ENCODE data around the gene CMIP.

CMIP gene

GRCh38 chr16:81696961-81697615 lies 252.5 kb downstream of the CMIP start:
- H3K4me3 ChIP-seq (ENCODE audit: low read depth in 1 of 2, low read length in 1 of 2), result no peak overlapping the region
- no peaks in the 10 kb centered on the region for H3K4me1 ChIP-seq (ENCODE audit: control insufficient read depth in 1 of 2, insufficient read depth in 1 of 2, low read depth in 1 of 2, low read length in 1 of 2)
- H3K9me3 ChIP-seq, result no peaks in the 10 kb centered on the region
- peaks cover 100% of the 10 kb centered on the region for H3K36me3 ChIP-seq
- H3K27me3 ChIP-seq, result no peaks in the 10 kb centered on the region
- no peak overlapping the region for H3K27ac ChIP-seq
- no peak for TF ChIP-seq CTCF (IDR thresholded peaks at IDR 0.05)

- Histone ChIP-seq H3K36me3 (peaks cover 100% of the 10 kb centered on the region), H3K27me3 (no peaks in the 10 kb centered on the region), H3K9me3 (no peaks in the 10 kb centered on the region), H3K27ac (no peak overlapping the region), H3K4me1 (ENCODE audit: control insufficient read depth in 1 of 2, insufficient read depth in 1 of 2, low read depth in 1 of 2, low read length in 1 of 2) (no peaks in the 10 kb centered on the region), H3K4me3 (ENCODE audit: low read depth in 1 of 2, low read length in 1 of 2) (no peak overlapping the region)
- TF ChIP-seq CTCF (IDR thresholded peaks at IDR 0.05), result no peak
Observed at GRCh38 chr16:81697616-81698309, 253.2 kb downstream of the CMIP start.

GRCh38 chr16:81698310-81698641 lies 253.7 kb downstream of the CMIP start:
- Histone ChIP-seq H3K36me3 (peaks cover 100% of the 10 kb centered on the region), H3K27ac (no peak overlapping the region), H3K4me1 (ENCODE audit: control insufficient read depth in 1 of 2, insufficient read depth in 1 of 2, low read depth in 1 of 2, low read length in 1 of 2) (no peaks in the 10 kb centered on the region), H3K4me3 (ENCODE audit: low read depth in 1 of 2, low read length in 1 of 2) (no peak overlapping the region), H3K9me3 (no peaks in the 10 kb centered on the region), H3K27me3 (no peaks in the 10 kb centered on the region)
- no peak for TF ChIP-seq CTCF (IDR thresholded peaks at IDR 0.05)

GRCh38 chr16:81699596-81699995 lies 255.0 kb downstream of the CMIP start:
- Histone ChIP-seq H3K9me3 (no peaks in the 10 kb centered on the region), H3K27me3 (no peaks in the 10 kb centered on the region), H3K27ac (no peak overlapping the region), H3K4me1 (ENCODE audit: control insufficient read depth in 1 of 2, insufficient read depth in 1 of 2, low read depth in 1 of 2, low read length in 1 of 2) (no peaks in the 10 kb centered on the region), H3K36me3 (peaks cover 97% of the 10 kb centered on the region), H3K4me3 (ENCODE audit: low read depth in 1 of 2, low read length in 1 of 2) (no peak overlapping the region)
- TF ChIP-seq CTCF (IDR thresholded peaks at IDR 0.05), result no peak

- Histone ChIP-seq H3K4me3 (ENCODE audit: low read depth in 1 of 2, low read length in 1 of 2) (no peak overlapping the region), H3K27me3 (no peaks in the 10 kb centered on the region), H3K4me1 (ENCODE audit: control insufficient read depth in 1 of 2, insufficient read depth in 1 of 2, low read depth in 1 of 2, low read length in 1 of 2) (no peaks in the 10 kb centered on the region), H3K27ac (no peak overlapping the region), H3K9me3 (no peaks in the 10 kb centered on the region), H3K36me3 (peaks cover 97% of the 10 kb centered on the region)
- no peak for TF ChIP-seq CTCF (IDR thresholded peaks at IDR 0.05)
Observed at GRCh38 chr16:81700071-81700779, 255.6 kb downstream of the CMIP start.
